ENCODE measurements around the gene DEGS2. TPM values are rescaled to one million over a fixed set of nuclear protein-coding genes. Genes with fewer than 3 reads are reported as not detected.

The DEGS2 gene
- total and polyA plus RNA-seq, 2 of the 13 experiments (the other 11 are each of a cell fraction or from before 2014, with no cell fraction given), result 0.09 TPM

- TF ChIP-seq, protein P1, sequence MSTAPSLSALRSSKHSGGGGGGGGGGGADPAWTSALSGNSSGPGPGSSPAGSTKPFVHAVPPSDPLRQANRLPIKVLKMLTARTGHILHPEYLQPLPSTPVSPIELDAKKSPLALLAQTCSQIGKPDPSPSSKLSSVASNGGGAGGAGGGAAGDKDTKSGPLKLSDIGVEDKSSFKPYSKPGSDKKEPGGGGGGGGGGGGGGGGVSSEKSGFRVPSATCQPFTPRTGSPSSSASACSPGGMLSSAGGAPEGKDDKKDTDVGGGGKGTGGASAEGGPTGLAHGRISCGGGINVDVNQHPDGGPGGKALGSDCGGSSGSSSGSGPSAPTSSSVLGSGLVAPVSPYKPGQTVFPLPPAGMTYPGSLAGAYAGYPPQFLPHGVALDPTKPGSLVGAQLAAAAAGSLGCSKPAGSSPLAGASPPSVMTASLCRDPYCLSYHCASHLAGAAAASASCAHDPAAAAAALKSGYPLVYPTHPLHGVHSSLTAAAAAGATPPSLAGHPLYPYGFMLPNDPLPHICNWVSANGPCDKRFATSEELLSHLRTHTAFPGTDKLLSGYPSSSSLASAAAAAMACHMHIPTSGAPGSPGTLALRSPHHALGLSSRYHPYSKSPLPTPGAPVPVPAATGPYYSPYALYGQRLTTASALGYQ (CRISPR knock-in tag; IDR thresholded peaks at IDR 0.05), result peak; percentile 57; the same call in 1 of the 2 replicates
- TF ChIP-seq SOX5 (CRISPR knock-in tag; IDR thresholded peaks at IDR 0.05; ENCODE audit: borderline replicate concordance) (peak; percentile 78; the same call in 1 of the 2 replicates), ZNF790 (CRISPR knock-in tag; IDR thresholded peaks at IDR 0.05; ENCODE audit: borderline replicate concordance) (no peak), MIER2 (CRISPR knock-in tag; IDR thresholded peaks at IDR 0.05) (0 out of 2 replicates have a peak, but pooled peaks have one; percentile 36), NFE2L2 (IDR thresholded peaks at IDR 0.05; ENCODE audit: low read length) (no peak), HDAC2 (CRISPR knock-in tag; IDR thresholded peaks at IDR 0.05) (peak; percentile 93), ZFP36L1 (CRISPR knock-in tag; IDR thresholded peaks at IDR 0.05) (peak; percentile 70; the same call in 1 of the 2 replicates), ZNF335 (CRISPR knock-in tag; IDR thresholded peaks at IDR 0.05) (no peak), ZNF605 (CRISPR knock-in tag; IDR thresholded peaks at IDR 0.05) (no peak), SAP130 (CRISPR knock-in tag; IDR thresholded peaks at IDR 0.05; ENCODE audit: low read depth) (peak; percentile 92), ZBTB38 (CRISPR knock-in tag; IDR thresholded peaks at IDR 0.05) (no peak), ZC3H13 (CRISPR knock-in tag; IDR thresholded peaks at IDR 0.05) (peak; percentile 41; the same call in 1 of the 2 replicates), EHMT2 (IDR thresholded peaks at IDR 0.05; ENCODE audit: borderline replicate concordance, low read depth, low read length) (no peak), TARDBP (CRISPR knock-in tag; IDR thresholded peaks at IDR 0.05) (peak; percentile 87), ZFP1 (CRISPR knock-in tag; IDR thresholded peaks at IDR 0.05) (0 out of 2 replicates have a peak, but pooled peaks have one; percentile 37), MXD1 (CRISPR knock-in tag; IDR thresholded peaks at IDR 0.05) (no peak), FOXO1 (CRISPR knock-in tag; IDR thresholded peaks at IDR 0.05) (peak; percentile 88)
- TF ChIP-seq, protein P2, sequence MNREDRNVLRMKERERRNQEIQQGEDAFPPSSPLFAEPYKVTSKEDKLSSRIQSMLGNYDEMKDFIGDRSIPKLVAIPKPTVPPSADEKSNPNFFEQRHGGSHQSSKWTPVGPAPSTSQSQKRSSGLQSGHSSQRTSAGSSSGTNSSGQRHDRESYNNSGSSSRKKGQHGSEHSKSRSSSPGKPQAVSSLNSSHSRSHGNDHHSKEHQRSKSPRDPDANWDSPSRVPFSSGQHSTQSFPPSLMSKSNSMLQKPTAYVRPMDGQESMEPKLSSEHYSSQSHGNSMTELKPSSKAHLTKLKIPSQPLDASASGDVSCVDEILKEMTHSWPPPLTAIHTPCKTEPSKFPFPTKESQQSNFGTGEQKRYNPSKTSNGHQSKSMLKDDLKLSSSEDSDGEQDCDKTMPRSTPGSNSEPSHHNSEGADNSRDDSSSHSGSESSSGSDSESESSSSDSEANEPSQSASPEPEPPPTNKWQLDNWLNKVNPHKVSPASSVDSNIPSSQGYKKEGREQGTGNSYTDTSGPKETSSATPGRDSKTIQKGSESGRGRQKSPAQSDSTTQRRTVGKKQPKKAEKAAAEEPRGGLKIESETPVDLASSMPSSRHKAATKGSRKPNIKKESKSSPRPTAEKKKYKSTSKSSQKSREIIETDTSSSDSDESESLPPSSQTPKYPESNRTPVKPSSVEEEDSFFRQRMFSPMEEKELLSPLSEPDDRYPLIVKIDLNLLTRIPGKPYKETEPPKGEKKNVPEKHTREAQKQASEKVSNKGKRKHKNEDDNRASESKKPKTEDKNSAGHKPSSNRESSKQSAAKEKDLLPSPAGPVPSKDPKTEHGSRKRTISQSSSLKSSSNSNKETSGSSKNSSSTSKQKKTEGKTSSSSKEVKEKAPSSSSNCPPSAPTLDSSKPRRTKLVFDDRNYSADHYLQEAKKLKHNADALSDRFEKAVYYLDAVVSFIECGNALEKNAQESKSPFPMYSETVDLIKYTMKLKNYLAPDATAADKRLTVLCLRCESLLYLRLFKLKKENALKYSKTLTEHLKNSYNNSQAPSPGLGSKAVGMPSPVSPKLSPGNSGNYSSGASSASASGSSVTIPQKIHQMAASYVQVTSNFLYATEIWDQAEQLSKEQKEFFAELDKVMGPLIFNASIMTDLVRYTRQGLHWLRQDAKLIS (CRISPR knock-in tag; IDR thresholded peaks at IDR 0.05), result no peak
- TF ChIP-seq, protein P3, sequence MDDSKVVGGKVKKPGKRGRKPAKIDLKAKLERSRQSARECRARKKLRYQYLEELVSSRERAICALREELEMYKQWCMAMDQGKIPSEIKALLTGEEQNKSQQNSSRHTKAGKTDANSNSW (CRISPR knock-in tag; IDR thresholded peaks at IDR 0.05; ENCODE audit: borderline replicate concordance), result no peak
- TF ChIP-seq, protein P4, sequence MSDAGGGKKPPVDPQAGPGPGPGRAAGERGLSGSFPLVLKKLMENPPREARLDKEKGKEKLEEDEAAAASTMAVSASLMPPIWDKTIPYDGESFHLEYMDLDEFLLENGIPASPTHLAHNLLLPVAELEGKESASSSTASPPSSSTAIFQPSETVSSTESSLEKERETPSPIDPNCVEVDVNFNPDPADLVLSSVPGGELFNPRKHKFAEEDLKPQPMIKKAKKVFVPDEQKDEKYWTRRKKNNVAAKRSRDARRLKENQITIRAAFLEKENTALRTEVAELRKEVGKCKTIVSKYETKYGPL (CRISPR knock-in tag; IDR thresholded peaks at IDR 0.05), result no peak
These were observed 44.8 kb upstream of the DEGS2 start (continued) for GRCh38 chr14:100203962-100204834.

Measured in HepG2 (cell line).